ENCODE data around the gene UNC13A. TPM values are rescaled to one million over a fixed set of nuclear protein-coding genes. Genes with fewer than 3 reads are reported as not detected.

The UNC13A gene
- total RNA-seq, 1 donor from 2014 or later = 0.04 TPM

DNA sequence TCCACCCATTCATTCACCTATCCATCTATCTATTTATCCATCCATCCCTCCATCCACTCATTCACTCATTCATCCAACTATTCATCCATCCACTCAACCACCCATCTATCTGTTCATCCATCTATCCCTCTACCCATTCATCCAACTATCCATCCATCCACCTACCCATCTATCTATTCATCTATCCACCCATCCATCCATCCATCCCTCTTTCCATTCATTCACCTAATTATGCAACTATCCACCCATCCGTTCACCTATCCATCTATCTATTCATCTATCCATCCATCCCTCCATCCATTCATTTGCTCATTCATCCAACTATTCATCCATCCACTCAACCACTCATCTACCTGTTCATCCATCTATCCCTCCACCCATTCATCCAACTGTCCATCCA lies 54.5 kb downstream of the UNC13A start:
- Mint-ChIP-seq H3K4me1 (no peaks in the 10 kb centered on the region), H3K9me3 (no peaks in the 10 kb centered on the region), H3K4me3 (no peak overlapping the region), H3K27ac (no peak overlapping the region), H3K36me3 (ENCODE audit: low read depth) (no peaks in the 10 kb centered on the region), H3K27me3 (peaks cover 8% of the 10 kb centered on the region)
- ATAC-seq (ENCODE audit: low read depth) (no peak), DNase-seq (no peak)
- TF ChIP-seq, protein P1, sequence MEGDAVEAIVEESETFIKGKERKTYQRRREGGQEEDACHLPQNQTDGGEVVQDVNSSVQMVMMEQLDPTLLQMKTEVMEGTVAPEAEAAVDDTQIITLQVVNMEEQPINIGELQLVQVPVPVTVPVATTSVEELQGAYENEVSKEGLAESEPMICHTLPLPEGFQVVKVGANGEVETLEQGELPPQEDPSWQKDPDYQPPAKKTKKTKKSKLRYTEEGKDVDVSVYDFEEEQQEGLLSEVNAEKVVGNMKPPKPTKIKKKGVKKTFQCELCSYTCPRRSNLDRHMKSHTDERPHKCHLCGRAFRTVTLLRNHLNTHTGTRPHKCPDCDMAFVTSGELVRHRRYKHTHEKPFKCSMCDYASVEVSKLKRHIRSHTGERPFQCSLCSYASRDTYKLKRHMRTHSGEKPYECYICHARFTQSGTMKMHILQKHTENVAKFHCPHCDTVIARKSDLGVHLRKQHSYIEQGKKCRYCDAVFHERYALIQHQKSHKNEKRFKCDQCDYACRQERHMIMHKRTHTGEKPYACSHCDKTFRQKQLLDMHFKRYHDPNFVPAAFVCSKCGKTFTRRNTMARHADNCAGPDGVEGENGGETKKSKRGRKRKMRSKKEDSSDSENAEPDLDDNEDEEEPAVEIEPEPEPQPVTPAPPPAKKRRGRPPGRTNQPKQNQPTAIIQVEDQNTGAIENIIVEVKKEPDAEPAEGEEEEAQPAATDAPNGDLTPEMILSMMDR (IDR thresholded peaks at IDR 0.05) = no peak
- POLR2A ChIA-PET = no interaction called here
- intact Hi-C loops (cut with micrococcal nuclease) = no loop called here
- CTCF ChIA-PET = no interaction called here

DNA sequence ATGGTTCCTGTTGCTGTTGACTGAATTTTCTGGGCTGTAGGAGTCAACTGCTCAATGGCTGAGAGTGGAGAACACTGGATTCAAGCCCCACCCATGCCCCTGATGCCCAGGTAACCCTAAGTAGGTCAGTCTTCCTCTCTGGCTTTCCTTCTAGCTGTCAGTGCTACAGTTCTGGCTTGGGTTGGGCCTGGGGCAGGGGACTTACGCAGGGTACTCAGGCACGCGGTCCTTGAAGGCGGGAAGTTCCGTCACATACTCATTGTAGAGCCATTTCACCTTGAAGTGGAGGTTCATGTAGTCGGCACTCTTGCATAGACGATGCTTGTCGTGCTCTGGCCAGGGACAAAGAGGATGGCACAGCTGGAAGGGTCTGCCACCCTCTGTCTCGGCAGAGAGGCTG lies 55.6 kb downstream of the UNC13A start:
- DNase-seq = no peak
- intact Hi-C loops (cut with micrococcal nuclease) = no loop called here
- H3K4me1 Mint-ChIP-seq = no peaks in the 10 kb centered on the region
- POLR2A ChIA-PET = no interaction called here
- CTCF ChIA-PET = no interaction called here
- no peaks in the 10 kb centered on the region for H3K9me3 Mint-ChIP-seq
- no peak overlapping the region for H3K4me3 Mint-ChIP-seq
- no peak for ATAC-seq (ENCODE audit: low read depth)
- TF ChIP-seq, protein P1 (IDR thresholded peaks at IDR 0.05) = no peak
- peaks cover 8% of the 10 kb centered on the region for H3K27me3 Mint-ChIP-seq
- H3K36me3 Mint-ChIP-seq (ENCODE audit: low read depth) = no peaks in the 10 kb centered on the region
- no peak overlapping the region for H3K27ac Mint-ChIP-seq

DNA sequence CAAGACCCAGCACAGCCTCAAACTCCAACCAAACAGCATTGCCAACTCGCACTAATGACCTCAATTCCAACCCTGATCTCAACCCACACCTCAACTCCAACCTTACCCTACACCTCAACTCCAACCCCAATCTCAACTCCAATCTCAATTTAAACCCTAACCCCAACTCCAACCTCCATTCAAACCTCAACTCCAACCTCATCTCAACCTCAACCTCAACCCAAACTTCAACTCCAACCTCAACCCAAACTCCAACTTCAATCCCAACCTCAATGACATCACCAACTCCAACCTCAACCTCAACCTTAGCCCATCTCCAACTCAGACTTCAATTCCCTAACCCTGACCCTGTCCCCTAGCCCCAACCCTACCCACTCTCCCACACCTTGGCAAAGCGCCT lies 58.4 kb downstream of the UNC13A start:
- TF ChIP-seq, protein P1 (IDR thresholded peaks at IDR 0.05) = no peak
- ChIA-PET POLR2A (no interaction called here), CTCF (no interaction called here)
- Mint-ChIP-seq H3K27ac (no peak overlapping the region), H3K4me1 (no peaks in the 10 kb centered on the region), H3K4me3 (no peak overlapping the region), H3K27me3 (peaks cover 7% of the 10 kb centered on the region), H3K9me3 (no peaks in the 10 kb centered on the region), H3K36me3 (ENCODE audit: low read depth) (no peaks in the 10 kb centered on the region)
- no peak for ATAC-seq (ENCODE audit: low read depth)
- DNase-seq = no peak
- intact Hi-C loops (cut with micrococcal nuclease) = loop anchor here (10.0 kb wide), 1 partner anchor 55 kb away; the partner anchor contains the start of gene UNC13A

DNA sequence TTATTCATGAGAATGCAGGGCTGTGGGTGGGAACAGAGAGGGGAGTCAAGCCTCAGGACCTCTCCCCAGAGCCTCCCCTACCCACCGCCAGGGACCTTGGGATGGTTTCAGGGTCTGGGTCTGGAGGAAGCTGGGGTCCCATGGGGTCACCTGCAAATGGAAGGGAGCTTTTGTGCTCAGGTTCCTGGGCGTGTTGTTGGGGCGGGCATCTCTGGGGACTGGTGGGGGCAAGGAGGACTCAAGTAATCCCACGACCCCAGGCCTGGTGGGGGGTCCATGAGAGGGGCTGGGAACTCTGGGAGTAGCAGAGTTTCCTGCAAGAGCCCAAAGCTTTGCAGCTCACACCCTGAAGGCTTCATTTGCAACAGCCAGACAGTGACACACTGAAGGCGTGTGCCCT lies 60.2 kb downstream of the UNC13A start:
- no peak for DNase-seq
- Mint-ChIP-seq H3K27ac (no peak overlapping the region), H3K4me3 (no peak overlapping the region), H3K27me3 (peaks cover 7% of the 10 kb centered on the region), H3K4me1 (no peaks in the 10 kb centered on the region), H3K36me3 (ENCODE audit: low read depth) (no peaks in the 10 kb centered on the region), H3K9me3 (no peaks in the 10 kb centered on the region)
- ChIA-PET CTCF (no interaction called here), POLR2A (no interaction called here)
- no peak for ATAC-seq (ENCODE audit: low read depth)
- TF ChIP-seq, protein P1 (IDR thresholded peaks at IDR 0.05) = no peak
- intact Hi-C loops (cut with micrococcal nuclease) = loop anchor here (10.0 kb wide), 1 partner anchor 57 kb away; the partner anchor contains the start of gene UNC13A

DNA sequence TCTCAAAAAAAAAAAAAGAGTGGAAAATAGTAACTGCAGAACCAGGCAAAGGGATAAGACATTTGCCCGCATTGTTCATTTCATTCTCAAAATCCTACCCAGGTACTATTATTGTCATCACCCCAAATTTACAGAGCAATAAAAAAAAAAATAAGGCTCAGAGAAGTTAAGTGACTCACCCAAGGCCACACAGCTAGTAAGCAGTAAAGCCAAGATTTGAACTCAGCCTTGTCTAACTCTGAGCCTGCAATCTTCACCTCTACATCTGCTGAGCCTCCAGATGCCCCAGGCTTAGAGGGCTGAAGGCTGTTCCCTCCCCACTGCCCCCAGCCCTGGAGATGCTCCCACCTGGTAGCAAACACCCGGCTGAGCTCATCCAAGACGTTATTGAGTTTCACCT lies 61.0 kb downstream of the UNC13A start:
- CTCF ChIA-PET = no interaction called here
- H3K36me3 Mint-ChIP-seq (ENCODE audit: low read depth) = no peaks in the 10 kb centered on the region
- TF ChIP-seq, protein P1 (IDR thresholded peaks at IDR 0.05) = no peak
- peaks cover 7% of the 10 kb centered on the region for H3K27me3 Mint-ChIP-seq
- no peak for ATAC-seq (ENCODE audit: low read depth)
- no peak overlapping the region for H3K4me3 Mint-ChIP-seq
- H3K9me3 Mint-ChIP-seq = no peaks in the 10 kb centered on the region
- no peak overlapping the region for H3K27ac Mint-ChIP-seq
- intact Hi-C loops (cut with micrococcal nuclease) = loop anchor here (10.0 kb wide), 1 partner anchor 58 kb away; the partner anchor contains the start of gene UNC13A
- no peak for DNase-seq
- POLR2A ChIA-PET = no interaction called here
- no peaks in the 10 kb centered on the region for H3K4me1 Mint-ChIP-seq
